AG04450 (cell line): Measurements from ENCODE around the gene MEGF6. TPM values are rescaled to one million over a fixed set of nuclear protein-coding genes. Genes with fewer than 3 reads are reported as not detected.
A peak's percentile ranks its signal among the peaks of the same experiment; 100 is the strongest.
"Not testable (repeated sequence)": the region's sequence is repeated elsewhere in the genome, so short reads cannot be mapped to it uniquely, and the experiment has no call there.

Experiments used
- CTCF ChIA-PET: fragments of 300-600, 350-600 bp; formaldehyde crosslinking; extraction: SDS; loops from one replicate; lab custom pipeline; 2022; ENCODE audit warnings: antibody characterized with exemption, inconsistent platforms; lab: Charles Lee
- POLR2A ChIA-PET: fragments of 350-600 bp; formaldehyde crosslinking; extraction: SDS; loops from one replicate; lab custom pipeline; 2021; ENCODE audit warnings: antibody characterized with exemption, inconsistent platforms; lab: Yijun Ruan, JAX
- DNase-seq: peaks from one replicate; pipeline ENCODE4 v3.0.0-alpha.2; 2011; ENCODE audit warnings: low read depth, low spot score
- H3K27ac ChIP-seq: one replicate; pipeline ENCODE4 v1.5.1; 2012; ENCODE audit warnings: low read depth, low read length, control low read depth
- H3K27me3 ChIP-seq: one replicate; pipeline ENCODE4 v1.6.0; 2012; ENCODE audit warnings: low read length; ENCODE audit not compliant: control insufficient read depth, insufficient read depth
- H3K4me3 ChIP-seq: 2 replicates; pipeline ENCODE4 v1.5.1; 2011; ENCODE audit warnings: mild to moderate bottlenecking, low read depth, low read length, control low read depth
- H3K9me3 ChIP-seq: 2 replicates; pipeline ENCODE4 v1.5.1; 2012; ENCODE audit warnings: low read length; ENCODE audit not compliant: control insufficient read depth, insufficient read depth
- polyA plus RNA-seq: library from polyadenylated mRNA; depleted of rRNA; stranded (reverse); fragments of >200 nt; gene quantifications from 2 replicates; pipeline ENCODE4 v1.2.3, GENCODE V29; 2011
- TF ChIP-seq, protein P1 (sequence below): IDR thresholded peaks from 2 replicates; pipeline ENCODE4 v1.5.1; 2011; ENCODE audit warnings: low read depth, low read length, control low read depth, inconsistent platforms

MEGF6 gene
- polyA plus RNA-seq, 1 experiment = 0.45 TPM

DNA sequence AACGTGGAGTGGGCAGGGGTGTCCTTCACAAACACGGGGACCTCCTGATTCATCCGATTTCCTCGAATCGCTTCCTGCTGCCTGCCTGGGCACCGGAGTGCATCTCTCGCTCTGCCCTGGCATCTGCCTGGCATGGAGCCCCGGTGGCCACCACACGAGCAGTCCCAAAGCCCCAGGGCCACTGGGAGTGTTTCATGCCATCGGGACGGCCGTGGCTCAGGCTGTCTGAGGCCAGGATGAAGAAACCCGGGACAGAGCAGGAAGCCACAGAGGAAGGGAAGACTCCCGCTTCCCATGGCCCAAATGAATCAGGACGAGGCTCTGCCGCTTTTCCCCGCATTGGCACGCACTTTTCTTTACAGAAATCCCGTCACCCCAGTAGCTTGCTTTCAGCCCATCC lies 32.4 kb downstream of the MEGF6 start:
- Histone ChIP-seq H3K27ac (no peak overlapping the region), H3K9me3 (peaks cover 16% of the 10 kb centered on the region; the same call in 1 of the 2 replicates), H3K27me3 (peaks cover 7% of the 10 kb centered on the region), H3K4me3 (no peak overlapping the region)
- no peak for DNase-seq
- ChIA-PET CTCF (no interaction called here), POLR2A (no interaction called here)
- TF ChIP-seq, protein P1, sequence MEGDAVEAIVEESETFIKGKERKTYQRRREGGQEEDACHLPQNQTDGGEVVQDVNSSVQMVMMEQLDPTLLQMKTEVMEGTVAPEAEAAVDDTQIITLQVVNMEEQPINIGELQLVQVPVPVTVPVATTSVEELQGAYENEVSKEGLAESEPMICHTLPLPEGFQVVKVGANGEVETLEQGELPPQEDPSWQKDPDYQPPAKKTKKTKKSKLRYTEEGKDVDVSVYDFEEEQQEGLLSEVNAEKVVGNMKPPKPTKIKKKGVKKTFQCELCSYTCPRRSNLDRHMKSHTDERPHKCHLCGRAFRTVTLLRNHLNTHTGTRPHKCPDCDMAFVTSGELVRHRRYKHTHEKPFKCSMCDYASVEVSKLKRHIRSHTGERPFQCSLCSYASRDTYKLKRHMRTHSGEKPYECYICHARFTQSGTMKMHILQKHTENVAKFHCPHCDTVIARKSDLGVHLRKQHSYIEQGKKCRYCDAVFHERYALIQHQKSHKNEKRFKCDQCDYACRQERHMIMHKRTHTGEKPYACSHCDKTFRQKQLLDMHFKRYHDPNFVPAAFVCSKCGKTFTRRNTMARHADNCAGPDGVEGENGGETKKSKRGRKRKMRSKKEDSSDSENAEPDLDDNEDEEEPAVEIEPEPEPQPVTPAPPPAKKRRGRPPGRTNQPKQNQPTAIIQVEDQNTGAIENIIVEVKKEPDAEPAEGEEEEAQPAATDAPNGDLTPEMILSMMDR = no peak

DNA sequence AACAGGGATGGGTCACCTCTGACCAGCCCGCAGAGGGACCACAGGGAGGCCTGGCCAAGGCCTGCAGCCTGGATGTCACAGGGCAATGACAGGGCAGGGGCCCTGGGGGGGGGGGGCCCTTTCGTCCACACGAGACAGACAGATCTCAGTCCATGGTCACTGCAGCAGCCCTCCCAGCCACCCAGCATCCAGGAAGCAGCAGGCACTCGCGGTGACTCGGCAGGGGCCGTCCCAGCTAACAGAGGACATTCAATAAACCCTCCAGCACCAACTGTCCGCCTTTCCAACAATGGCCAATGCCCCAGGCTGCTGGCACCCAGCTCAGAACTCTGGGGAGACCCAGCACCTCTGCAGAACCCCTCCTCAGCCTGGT lies 32.9 kb downstream of the MEGF6 start:
- peaks cover 14% of the 10 kb centered on the region; the same call in 1 of the 2 replicates for H3K9me3 ChIP-seq
- H3K4me3 ChIP-seq = no peak overlapping the region
- POLR2A ChIA-PET = interaction anchor here (0.7 kb wide), 1 partner anchor 1187 kb away, joined by 3 read pairs; the partner anchor contains the start of genes MORN1 and RER1
- CTCF ChIA-PET = no interaction called here
- H3K27ac ChIP-seq = no peak overlapping the region
- H3K27me3 ChIP-seq = peaks cover 7% of the 10 kb centered on the region
- no peak for DNase-seq
- TF ChIP-seq, protein P1 = no peak

DNA sequence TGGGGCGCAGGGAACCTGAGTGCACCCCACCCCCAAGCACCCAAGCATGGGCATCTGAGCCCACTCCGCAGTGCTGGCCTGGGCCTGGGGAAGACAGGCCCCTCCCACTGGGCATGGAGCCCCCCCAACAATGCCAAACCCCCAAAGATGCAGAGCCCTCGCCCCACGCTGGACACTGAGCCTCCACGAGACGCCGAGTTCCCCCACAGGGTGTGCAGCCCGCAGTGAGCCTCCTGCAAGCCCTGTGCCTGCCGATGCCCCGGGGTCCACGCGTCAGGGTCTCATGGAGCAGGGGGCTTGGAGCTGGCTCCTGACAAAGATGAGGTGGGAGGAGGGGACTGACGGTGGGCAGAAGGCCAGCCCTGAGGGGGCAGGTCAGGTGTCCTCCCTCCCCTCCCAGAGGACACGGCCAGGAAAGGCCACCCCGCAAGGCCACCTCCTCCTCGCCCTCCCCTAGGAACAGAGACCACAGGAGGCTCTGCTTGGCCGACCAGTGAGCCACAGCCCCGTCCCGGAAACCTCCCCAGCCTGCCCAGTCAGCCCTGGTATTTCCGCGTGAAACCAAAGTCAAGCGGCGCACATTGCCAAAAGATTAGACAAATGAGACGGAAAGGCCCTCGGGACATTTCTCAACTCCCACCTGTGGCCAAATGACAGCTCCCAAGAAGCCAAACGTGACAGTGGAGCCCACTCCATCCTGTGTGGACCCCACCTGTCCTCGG lies 33.4 kb downstream of the MEGF6 start:
- Histone ChIP-seq H3K27me3 (peaks cover 7% of the 10 kb centered on the region), H3K27ac (no peak overlapping the region), H3K4me3 (no peak overlapping the region), H3K9me3 (peaks cover 14% of the 10 kb centered on the region; the same call in 1 of the 2 replicates)
- ChIA-PET CTCF (interaction anchor here (0.6 to 2.5 kb wide), 2 partner anchors 43 to 1037 kb away, joined by 4 to 10 read pairs; no protein-coding TSS in a partner anchor), POLR2A (interaction anchor here (0.7 kb wide), 1 partner anchor 1186 kb away, joined by 3 read pairs; the partner anchor contains the start of genes MORN1 and RER1)
- no peak for DNase-seq
- TF ChIP-seq, protein P1 = no peak

DNA sequence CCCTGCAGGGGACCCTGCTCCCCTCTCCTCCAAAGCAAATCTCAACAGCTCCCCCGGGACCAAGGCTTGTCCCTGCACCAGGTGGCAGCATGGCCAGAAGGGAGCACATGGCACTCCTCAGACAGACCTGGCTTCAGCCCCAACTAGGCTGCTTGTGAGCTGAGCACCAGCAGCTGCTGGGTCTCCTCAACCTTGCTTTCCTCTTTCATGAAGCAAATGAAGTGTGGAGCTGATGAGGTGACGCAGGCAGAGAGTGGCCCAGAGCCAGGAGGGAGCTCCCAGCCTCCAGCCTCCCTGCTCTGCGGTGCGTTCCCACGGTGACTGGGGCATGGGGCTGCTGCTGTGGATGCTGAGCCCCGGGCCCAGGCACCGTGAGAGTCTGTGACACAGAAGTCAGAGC lies 34.0 kb downstream of the MEGF6 start:
- no peak overlapping the region for H3K4me3 ChIP-seq
- TF ChIP-seq, protein P1 = no peak
- no peak overlapping the region for H3K27ac ChIP-seq
- CTCF ChIA-PET = interaction anchor here (0.6 to 2.5 kb wide), 3 partner anchors 43 to 1037 kb away, joined by 4 to 10 read pairs (median 6); no protein-coding TSS in a partner anchor
- POLR2A ChIA-PET = no interaction called here
- DNase-seq = peak; percentile 34
- peaks cover 7% of the 10 kb centered on the region for H3K27me3 ChIP-seq
- peaks cover 14% of the 10 kb centered on the region; the same call in 1 of the 2 replicates for H3K9me3 ChIP-seq

DNA sequence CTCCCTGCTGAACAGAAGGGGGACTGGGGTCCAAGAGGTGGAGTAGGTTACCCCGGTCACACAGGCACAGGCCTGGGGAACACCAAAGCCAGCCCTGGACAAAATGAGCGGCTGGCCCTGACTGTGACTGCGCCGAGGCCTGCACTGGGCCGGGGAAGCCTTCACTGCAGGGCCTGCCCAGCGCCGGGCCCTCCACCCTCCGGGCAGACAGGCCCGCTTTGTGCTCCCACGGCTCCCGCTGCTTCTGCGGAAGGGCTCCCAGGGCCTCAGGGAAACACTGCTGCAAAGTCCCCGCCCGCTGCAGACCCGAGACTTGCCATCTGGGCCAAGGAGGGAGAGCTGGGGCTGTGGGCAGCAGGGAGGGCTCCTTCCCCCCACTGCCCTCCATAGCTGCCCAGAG lies 35.3 kb downstream of the MEGF6 start:
- Histone ChIP-seq H3K27me3 (peaks cover 4% of the 10 kb centered on the region), H3K9me3 (peaks cover 14% of the 10 kb centered on the region; the same call in 1 of the 2 replicates), H3K4me3 (no peak overlapping the region), H3K27ac (no peak overlapping the region)
- ChIA-PET POLR2A (no interaction called here), CTCF (interaction anchor here (1.1 to 2.5 kb wide), 2 partner anchors 44 to 123 kb away, joined by 3 to 10 read pairs; no protein-coding TSS in a partner anchor)
- TF ChIP-seq, protein P1 = no peak
- DNase-seq = no peak

DNA sequence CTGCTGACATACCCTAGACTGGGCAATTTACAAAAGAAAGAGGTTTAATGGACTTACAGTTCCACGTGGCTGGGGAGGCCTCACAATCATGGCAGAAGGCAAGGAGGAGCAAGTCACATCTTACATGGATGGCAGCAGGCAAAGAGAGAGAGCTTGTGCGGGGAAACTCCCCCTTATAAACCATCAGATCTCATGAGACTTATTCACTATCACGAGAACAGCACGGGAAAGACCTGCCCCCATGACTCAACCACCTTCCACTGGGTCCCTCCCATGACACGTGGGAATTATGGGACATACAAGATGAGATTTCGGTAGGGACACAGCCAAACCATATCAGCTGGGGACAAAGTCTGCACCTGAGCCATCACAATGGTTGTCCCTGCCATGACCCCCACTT lies 35.8 kb downstream of the MEGF6 start:
- POLR2A ChIA-PET = not testable (repeated sequence)

More for the DNA sequence above, 35.8 kb downstream of the MEGF6 start:
- CTCF ChIA-PET = interaction anchor here (1.1 to 2.5 kb wide), 2 partner anchors 45 to 122 kb away, joined by 3 to 10 read pairs; no protein-coding TSS in a partner anchor
- H3K9me3 ChIP-seq = peaks cover 14% of the 10 kb centered on the region; the same call in 1 of the 2 replicates
- DNase-seq, H3K27ac ChIP-seq, H3K4me3 ChIP-seq, H3K27me3 ChIP-seq: not testable (repeated sequence)
